Hematopoietic multipotent progenitor cell treated with erythropoietin and hydrocortisone succinate and interleukin-3 and kit ligand, for 6 days (in vitro differentiated cells): Measurements from ENCODE around the gene REXO5.

Experiments used
- DNase-seq: peaks from one replicate; pipeline ENCODE4 v3.0.0-alpha.2; 2015

The REXO5 gene

DNA sequence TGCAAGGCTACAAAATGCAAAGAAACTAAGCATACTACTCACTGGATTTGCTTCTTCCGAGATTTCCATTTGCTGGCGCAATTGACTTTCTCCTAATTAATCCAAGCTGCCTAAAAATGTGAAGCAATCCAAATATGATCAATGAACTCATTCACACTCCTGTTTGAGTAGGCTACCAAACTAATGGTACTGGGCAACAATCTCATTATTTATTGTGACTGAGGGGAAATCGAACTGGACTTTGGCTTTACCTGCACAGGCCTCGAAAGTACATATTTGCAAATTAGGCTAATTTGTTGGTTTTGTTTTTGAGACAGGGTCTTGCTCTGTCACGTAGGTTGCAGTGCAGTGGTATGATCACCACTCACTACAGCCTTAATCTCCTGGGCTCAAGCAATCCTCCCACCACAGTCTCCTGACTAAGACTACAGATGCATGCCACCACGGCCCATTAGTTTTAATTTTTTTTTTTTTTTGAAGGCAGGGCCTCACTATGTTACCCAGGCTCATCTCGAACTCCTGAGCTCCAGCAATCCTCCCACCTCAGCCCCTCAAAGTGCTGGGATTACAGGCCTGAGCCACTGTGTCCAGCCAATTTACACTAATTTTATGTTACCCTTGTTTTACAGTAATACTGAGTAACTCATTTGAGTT, 2.6 kb upstream of the REXO5 start:
- DNase-seq, result peak; percentile 47

DNA sequence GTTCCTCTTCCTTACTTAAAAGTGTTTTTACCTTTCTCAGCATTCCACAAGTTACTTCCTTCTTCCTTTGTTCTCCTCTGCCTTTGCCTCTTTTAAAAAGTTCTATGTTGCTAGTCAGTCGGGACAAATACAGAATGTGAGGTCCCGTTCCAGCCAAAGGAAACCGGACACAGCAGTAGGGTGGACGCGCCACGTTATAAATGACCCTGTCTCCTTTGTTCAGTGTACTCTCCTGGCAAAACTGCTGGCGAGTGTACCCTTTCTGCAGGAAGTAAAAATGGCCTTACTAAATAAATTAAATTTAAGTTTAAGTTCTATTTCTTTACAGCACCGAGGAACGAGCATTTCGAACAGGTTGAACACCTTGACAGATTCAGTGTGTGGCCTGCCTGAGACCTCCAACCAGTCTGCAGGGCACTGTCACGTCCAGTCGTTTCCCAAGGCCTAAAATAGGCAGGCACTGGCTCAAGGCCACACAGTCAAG, 601 bp upstream of the REXO5 start:
- DNase-seq, result peak; percentile 28

DNA sequence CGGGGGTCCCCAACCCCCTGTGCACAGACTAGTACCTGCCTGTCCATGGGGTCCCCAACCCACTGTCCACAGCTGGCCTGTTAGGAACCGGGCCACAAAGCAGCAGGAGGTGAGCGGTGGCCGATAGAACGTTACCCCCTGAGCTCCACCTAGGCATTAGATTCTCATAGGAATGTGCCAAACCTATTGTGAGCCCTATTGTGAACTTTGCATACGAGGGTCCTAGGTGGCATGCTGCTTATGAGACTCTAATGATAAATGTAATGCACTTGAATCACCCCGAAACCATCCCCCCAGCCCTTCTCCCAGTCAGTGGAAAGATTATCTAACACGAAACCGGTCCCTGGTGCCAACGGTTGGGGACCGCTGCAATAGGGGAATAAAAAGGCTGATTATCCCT, 1.5 kb downstream of the REXO5 start:
- DNase-seq, result peak; percentile 54

DNA sequence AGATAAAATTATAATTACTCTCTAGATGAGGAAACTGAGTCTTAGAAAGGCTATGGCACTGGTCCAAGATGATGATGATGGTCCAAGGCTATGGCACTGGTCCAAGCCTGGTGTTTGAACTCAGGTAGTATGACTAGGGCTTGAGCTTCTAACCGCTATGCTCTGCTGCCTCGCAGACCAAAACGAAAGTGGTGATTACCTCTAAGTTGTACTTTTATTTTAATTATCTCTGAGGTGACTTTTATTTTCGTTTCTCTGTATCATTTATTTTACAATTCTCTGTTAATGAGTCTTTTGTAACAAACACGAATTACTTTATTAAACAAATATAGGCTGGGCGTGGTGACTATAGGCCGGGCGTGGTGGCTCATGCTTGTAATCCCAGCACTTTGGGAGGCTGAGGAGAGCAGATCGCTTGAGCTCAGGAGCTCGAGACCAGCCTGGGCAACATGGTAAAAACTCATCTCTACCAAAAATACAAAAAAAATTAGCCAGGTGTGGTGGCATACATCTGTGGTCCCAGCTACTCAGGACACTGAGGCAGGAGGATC, 5.6 kb downstream of the REXO5 start:
- no peak for DNase-seq

DNA sequence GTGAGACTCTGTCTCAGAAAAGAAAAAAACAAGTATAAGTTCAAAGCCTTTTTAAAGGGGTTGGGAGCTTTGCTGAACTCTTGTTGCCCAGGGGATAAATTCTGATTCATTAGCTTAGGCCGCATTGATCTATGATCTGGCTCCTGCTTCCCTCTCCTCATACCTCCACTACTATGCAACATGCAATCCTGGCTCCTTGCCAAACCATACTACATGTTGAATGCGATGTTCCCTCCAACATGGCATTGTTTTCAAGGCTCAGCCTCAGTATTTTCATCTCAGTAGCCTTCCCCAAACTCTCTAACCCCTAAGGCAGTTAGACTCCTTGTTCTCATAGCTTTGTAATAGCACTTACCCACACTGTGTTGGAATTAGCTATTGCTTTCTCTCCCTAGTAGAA, 6.2 kb downstream of the REXO5 start:
- DNase-seq, result no peak

DNA sequence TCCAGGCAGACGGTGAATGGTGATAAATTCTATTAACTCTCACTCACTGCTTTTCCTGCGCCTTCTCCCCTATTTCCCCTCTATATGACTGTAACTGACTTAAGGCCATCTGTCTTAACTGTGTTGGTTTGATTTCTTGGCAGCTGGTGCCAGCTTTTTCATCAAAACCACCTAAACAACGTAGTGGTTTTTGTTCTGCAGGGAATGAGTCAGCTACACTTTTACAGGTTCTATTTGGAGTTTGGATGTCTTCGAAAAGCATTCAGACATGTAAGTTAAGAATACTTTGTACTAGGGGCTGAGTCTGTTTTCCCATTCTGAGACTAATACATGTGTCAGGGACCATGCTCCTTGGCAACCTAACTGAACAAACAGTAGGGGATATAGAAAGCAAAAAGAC, 8.5 kb downstream of the REXO5 start:
- peak; percentile 77 for DNase-seq

DNA sequence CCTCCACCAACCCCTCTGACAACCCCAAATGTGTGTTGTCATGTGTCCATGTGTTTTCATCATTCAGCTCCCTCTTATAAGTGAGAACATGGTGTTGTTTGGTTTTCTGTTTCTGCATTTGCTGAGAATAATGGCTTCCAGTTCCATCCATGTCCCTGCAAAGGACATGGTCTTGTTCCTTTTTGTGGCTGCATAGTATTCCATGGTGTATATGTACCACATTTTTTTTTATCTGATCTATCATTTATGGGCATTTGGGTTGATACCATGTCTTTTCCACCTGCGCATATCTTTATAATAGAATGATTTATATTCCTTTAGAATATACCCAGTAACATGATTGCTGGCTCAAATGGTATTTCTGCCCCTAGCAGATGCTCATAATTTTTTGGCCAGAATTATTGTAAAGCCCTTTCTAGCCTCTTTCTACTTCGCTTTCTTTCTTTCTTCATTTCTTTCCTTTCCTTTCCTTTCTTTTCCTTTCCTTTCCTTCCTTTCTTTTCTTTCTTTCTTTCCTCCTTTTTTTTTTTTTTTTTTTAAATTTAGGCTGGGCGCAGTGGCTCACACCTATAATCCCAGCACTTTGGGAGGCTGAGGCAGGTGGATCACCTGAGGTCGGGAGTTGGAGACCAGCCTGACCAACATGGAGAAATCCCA, 12.7 kb downstream of the REXO5 start:
- DNase-seq, result no peak

DNA sequence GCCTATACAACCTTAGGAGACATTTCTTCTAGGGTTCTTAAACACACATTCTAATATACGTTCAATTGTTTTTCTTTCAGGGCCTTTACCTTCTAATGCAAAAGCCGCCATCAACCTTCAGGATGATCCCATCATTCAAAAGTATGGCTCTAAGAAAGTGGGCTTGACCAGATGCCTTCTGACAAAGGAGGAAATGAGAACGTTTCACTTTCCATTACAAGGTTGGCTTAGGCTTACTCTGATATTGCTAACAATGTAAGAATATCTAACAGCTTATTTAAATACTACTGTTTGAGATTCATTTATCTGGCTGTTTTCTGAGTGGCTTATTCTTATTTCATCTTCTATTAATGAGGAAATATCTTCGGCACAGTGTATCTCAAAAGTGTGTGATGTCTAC, 15.4 kb downstream of the REXO5 start:
- DNase-seq, result no peak

DNA sequence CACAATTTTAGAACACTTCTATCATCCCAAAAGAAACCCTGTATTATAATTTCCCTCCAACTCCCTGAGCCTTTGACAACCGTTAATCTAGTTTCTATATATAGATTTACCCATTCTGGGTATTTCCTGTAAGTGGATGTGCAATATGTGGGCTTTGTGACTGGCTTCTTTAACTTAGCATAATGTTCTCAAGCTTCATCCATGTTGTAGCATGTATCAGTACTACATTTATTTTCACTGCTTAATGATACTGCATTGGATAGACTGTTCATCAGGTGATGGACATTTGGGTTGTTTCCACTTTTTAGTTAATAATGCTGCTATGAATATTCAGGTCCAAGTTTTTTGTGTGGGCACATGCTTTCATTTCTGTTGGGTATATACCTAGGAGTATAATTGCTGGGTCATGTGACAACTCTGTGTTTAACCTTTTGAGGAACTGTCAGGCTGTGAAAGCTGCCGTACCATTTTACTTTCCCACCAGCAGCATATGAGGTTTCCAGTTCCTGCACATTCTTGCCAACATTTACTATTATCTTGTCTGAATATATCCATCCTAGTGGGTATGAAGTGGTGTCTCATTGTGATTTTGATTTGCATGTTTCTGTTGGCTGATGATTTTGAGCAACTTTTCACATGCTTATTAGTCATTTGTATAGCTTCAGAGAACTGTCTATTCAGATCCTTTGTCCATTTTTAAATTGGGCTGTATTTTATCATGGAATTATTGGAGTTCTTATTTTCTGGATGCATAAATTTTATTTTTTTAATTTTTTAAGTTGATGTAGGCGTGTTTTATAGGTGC, 16.4 kb downstream of the REXO5 start:
- peak; percentile 30 for DNase-seq

DNA sequence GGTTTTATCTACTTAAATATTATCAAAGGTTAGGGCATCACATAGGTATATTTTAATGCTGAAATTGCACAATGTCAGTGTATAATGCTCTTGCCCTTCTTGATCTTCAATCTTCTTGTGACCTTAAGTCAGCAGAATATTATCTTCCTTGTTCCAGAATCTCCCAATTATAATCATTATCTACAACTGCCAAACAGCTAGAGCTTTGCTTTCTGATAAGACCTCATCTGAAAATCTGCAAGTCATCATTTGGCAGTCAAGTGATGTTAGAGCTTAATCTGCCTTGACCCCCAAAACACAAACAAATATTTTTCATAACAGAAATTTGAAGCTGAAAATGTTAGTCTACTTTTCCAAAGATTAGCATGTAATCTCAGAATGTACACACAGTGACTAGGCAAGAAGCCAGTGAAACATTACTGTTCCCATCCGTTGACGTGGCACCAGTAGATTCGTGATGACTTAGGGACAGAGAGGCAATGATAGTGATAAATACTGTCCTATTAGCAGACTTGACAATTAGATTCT, 19.8 kb downstream of the REXO5 start:
- DNase-seq, result peak; percentile 93

DNA sequence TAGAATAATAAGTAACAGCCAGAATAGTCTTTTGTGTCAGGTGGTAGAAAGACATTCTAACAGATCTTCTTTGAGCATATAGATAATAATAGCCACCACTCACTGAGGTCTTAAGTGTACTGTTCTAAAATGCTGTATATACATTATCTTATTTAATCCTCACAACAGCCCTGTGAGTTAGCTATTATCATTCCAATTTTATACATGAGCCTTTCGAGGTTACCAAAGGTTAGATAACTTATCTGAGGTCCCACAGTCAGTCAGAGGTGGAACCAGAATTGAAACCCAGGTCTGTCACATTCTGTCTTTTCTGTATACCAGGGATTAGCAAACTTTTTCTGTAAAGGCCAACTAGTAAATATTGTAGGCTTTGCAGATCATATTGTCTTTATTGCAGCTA, 23.2 kb downstream of the REXO5 start:
- DNase-seq, result peak; percentile 69

DNA sequence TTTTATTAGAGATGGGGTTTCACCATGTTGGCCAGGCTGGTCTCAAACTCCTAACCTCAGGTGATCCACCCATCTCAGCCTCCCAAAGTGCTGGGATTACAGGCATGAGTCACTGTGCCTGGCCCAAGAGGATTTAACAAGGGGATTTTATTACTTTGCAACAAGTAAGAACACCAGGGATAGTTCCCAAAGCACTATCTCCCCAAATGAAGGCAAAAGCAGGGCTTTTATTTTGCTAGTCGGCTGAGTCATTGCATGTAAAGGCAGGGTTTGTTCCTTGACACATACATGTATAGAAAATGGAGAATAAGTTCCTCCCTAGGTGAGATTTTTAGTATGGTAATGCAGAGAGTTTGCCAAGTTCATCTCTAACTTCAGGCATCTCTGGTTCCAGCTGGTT, 24.0 kb downstream of the REXO5 start:
- no peak for DNase-seq

DNA sequence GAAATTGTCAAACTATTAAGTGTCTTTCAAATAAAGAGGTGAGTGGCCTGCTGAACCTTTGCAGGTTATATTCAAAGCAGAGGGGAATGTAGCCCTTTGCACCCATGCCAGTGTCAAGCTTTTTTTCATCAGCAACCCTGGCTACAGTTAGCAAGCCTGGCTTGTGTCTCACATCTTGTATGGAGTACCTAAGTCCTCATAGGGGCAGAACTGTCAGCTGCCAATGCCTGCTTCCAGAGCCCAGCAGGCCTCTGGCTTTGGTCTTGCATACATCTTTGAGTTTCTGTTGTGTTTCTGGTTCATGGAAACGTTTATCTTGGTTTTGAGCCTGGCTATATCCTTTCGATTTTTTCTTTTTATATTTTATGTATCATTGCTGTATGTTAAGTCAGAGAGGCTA, 26.8 kb downstream of the REXO5 start:
- DNase-seq, result no peak

DNA sequence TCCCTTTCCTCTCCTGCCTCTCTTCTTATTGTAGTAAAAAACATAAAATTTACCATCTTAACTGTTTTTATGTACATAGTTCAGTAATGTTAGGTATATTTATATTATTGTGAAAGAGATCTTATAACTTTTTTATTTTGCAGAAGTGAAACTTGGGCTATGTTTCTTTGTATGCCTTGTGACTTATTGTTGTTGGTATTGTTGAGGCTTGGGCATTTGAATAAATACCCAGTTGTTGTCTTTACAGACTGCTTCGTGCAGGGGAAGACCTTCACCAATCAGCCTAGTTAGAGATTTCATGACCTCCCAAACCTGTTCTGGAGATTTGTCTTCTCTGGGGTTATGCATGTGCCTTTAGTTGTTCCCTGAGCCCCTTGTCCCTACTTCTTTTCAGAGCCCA, 31.9 kb downstream of the REXO5 start:
- DNase-seq, result no peak

DNA sequence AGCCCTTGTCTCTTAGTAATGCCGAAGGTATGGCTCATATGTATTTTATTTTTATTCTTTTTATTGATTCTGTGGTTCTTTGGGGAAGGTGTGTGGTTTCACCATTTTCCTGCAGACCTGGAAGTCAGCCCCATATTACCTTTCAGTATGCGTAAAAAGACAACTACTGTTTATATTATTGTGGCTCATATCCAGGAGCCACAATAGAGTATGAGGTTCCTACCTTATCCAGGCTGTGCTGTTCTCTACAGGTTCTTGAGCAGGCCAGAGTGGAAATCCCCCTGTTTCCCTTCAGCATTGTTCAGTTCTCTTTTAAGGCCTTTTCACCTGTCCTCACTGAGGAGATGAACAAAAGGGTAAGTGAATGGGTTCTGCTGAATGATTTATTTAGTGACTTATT, 33.2 kb downstream of the REXO5 start:
- no peak for DNase-seq

DNA sequence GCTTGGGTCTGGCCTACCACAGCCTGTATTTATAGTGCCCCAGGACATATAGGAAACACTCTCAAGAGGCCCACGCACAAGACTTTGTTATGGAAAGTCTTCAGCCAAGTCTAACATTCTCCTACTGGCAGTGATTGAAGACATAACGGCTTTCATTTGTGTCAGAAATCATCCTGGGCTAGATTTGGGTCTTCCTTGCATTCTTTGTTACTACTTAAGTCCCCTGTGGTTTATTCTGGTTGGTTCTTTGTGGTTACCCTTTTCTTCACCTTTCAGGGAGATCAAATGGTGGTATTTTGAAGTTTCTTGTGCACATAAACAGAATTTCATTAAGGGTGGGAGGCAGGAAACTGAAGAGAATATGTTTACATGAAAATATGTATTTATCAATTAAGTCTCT, 37.7 kb downstream of the REXO5 start:
- DNase-seq, result no peak

DNA sequence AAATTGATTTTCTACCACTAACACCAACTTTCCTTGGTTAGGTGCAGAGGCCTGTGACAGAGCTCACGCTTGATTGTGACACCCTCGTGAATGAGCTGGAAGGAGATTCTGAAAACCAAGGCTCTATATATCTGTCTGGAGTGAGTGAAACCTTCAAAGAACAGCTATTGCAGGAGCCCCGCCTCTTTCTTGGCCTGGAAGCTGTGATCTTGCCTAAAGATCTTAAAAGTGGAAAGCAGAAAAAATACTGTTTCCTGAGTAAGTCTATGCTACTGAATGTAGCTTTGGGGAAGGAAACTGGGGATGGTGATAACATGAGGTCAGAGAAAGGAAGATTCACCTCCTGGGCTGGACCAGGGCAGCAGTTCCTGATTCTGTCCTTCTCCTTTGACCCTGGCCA, 38.3 kb downstream of the REXO5 start:
- DNase-seq, result peak; percentile 54

DNA sequence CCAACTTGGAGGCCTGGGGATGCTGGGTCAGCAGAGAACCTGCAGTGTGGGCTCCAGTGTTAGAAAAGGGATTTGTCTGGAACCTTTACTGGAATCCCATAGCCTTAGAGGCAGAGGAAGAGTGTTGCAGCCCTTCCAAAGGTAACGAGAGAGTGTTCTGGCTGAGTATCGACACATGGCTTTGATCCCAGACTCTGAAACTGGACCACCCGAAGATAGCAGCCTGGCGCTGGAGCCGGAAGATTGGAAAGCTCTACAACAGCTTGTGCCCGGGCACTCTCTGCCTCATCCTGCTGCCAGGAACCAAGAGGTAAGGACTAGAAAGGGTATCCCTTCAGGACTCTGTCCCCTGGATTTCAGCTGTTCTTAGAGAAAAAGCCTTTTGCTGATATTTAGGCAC, 39.7 kb downstream of the REXO5 start:
- DNase-seq, result no peak

DNA sequence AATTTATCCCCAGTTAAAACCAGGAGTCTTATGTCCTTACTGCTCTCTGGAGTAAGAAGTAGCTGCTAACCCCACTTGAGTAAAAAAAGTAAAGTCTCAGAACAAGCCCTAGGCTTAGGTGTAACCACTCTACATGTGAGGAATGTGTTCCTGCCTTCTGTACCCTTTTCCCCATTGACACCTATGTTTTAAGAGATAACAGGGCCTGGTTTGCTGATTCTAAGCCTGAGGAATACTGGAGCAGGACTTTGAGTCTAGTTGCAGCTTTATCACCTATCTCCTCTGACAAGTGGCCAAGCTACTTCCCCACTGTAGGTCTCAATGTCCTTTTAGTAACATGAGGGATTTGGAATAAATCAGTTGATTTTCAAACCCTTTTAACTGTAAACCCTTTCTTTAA, 40.2 kb downstream of the REXO5 start:
- no peak for DNase-seq

DNA sequence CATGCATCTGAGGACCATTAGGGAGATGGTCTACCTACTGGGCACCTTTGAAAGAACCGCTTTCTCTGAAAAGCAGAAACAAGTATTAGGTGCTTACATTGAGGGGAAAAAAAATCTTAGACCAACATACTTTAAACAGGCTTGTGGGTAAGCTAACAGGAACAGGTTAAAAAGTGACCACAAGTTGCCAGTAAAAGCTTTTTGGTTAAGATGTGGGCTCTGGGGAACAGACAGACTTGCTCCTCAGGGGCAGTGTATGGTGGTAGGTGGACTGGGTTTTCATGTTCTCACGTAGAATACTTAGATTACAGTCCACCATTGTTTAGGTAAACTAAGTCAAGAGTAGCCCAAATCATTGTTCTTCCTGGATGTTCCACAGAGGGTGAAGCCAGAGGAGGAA, 41.2 kb downstream of the REXO5 start:
- no peak for DNase-seq

DNA sequence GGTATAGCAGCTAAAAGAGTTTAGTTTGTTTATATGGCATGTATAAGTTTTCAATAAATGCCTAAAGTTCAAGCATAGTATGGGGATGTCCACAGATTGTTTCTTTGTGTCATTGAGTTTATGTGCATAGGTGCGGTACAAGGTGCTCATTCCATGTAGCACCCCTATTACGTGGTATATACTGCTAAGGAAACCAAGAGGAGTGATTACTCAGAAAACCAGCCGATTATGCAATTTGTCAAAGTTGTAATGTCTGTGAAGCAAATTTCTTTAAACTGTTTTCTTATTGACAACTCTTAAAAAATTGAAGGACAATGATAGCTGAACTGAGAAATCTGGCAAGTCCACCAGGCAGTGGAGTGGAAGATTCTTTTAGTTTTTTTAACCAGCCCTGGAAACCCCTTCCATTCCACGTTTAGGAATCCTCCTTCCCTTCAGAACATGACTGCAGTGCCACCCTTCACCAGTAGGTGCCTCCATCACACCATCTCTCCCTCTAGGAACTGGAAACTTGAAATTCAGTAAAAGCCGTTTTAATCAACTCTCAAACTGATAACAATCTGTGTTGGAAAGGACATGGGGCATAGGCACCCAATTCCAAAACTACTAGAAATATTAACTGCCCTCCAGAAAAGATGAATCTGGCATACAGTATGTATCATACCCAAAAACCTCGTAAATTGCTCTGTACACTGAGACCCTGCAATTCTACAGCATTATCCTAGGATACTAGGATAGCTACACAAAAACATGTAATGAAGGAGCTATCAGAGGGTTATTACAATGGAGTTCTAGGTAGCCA, 43.5 kb downstream of the REXO5 start:
- DNase-seq, result peak; percentile 82

DNA sequence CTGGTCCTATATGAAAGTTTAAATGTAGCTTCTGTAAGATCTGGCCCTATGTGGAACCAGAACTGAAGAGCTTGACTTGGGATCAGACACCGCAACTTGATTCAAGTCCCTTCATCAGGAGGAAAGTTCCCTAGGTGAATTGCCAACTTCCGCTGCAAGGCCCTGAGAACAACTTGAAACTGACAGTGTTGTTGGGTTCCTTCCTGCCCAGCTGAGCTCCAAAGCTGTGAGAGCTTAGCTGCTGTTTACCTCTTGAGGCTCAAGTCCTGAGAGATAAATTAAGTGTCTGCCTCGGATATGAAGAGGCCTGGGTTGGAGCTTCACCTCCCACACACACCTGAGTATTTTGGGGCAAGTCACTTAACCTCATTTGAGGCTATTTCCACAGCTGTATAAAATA, 44.7 kb downstream of the REXO5 start:
- no peak for DNase-seq

DNA sequence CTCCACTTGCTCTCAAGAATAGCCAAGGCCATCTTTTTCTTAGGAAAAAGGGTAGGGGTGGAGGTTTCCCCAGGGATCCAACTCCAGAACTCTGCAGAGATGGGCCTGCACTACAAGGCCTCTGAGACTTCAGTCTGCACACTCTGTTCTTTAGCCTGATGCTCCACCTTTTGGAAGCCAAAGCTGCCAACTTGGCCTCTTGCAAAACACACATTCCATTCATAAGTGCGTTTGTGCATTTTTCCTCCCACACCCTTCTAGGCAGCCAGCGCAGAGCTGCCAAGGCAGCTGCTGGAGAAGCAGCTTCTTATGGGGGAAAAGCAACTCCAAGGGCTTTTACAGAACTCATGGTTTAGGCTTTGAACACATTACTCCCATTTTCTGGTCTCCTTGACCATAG, 45.3 kb downstream of the REXO5 start:
- DNase-seq, result no peak
